ENCODE data around the gene PHACTR3.

DNA sequence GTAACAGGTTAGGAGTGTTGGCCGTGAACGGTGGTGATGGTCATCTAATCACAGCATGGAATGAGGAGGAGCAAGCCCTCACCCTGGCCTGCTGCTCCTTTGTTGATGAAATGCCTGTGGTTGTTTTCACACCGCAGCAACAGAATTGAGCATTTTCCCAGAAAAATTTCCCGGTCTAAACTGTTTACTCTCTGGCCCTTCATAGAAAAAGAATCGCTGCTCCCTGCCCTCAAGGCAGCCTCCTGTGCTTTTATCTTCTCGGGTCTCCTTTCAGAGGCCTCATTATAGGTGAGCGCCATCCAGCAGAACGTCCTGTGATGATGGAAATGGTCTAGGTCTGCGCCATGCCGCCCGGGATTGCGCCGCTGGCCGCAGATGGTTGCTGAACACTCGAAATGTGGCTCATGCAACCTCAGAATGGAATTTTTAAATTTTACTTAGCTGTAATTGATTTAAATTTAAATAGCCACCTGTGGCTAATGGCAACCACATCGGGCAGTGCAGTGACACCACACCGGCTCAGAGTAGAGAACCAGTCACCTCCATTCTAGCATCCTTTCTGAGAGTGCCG lies 30.2 kb downstream of the PHACTR3 start:
- TF ChIP-seq, protein P1, sequence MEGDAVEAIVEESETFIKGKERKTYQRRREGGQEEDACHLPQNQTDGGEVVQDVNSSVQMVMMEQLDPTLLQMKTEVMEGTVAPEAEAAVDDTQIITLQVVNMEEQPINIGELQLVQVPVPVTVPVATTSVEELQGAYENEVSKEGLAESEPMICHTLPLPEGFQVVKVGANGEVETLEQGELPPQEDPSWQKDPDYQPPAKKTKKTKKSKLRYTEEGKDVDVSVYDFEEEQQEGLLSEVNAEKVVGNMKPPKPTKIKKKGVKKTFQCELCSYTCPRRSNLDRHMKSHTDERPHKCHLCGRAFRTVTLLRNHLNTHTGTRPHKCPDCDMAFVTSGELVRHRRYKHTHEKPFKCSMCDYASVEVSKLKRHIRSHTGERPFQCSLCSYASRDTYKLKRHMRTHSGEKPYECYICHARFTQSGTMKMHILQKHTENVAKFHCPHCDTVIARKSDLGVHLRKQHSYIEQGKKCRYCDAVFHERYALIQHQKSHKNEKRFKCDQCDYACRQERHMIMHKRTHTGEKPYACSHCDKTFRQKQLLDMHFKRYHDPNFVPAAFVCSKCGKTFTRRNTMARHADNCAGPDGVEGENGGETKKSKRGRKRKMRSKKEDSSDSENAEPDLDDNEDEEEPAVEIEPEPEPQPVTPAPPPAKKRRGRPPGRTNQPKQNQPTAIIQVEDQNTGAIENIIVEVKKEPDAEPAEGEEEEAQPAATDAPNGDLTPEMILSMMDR (IDR thresholded peaks at IDR 0.05; ENCODE audit: low read length): no peak
- TF ChIP-seq EZH2 (optimal IDR thresholded peaks at IDR 0.05; ENCODE audit: low read depth, low read length): no peak

All from MM.1S (cell line).